GM18861 (cell line): ENCODE data around the gene MPV17L2.

Source experiments
- ATAC-seq: cut with Tn5 transposase; IDR thresholded peaks from one replicate; pipeline ENCODE4 v1.9.1; 2021; ENCODE audit not compliant: unreplicated experiment

MPV17L2 gene

GRCh38 chr19:18232540-18233223, 39.7 kb downstream of the MPV17L2 start:
- ATAC-seq = no peak

- no peak for ATAC-seq
Observed at GRCh38 chr19:18233224-18233825, 40.3 kb downstream of the MPV17L2 start.

- ATAC-seq = no peak
Observed at GRCh38 chr19:18234194-18234593, 41.2 kb downstream of the MPV17L2 start.

GRCh38 chr19:18239303-18239702, 46.3 kb downstream of the MPV17L2 start:
- no peak for ATAC-seq

GRCh38 chr19:18245297-18245696, 52.3 kb downstream of the MPV17L2 start:
- ATAC-seq = no peak
